A673 (cell line): ENCODE results near the gene GPR3.

Experiments
- CTCF ChIP-seq: fragments of 300-800, 200-600 bp; sonication (generic); conservative IDR thresholded peaks from 2 replicates; pipeline ENCODE4 v1.5.1; 2017; ENCODE audit warnings: low read depth, mild to moderate bottlenecking, antibody characterized with exemption, low read length, moderate library complexity, mixed read lengths
- EZH2 ChIP-seq: fragments of 200-600 bp; sonication (generic); IDR thresholded peaks from 2 replicates; pipeline ENCODE4 v1.6.1; 2017; ENCODE audit warnings: borderline replicate concordance, low read depth, mild to moderate bottlenecking, mixed read lengths, antibody characterized with exemption, low read length; ENCODE audit not compliant: poor library complexity, severe bottlenecking

GRCh38 chr1:27356619-27357280 is 35.7 kb upstream of the GPR3 start:
- no peak for TF ChIP-seq CTCF
- TF ChIP-seq EZH2: no peak
